C4-2B (cell line): ENCODE data around the gene UTP3.

ENCODE experiments used
- ZFX ChIP-seq: fragments of 450-650 bp; IDR thresholded peaks from 2 replicates; pipeline ENCODE4 v1.6.1; 2017
- TF ChIP-seq, protein P1 (sequence below): fragments of 450-650 bp; conservative IDR thresholded peaks from 2 replicates; pipeline ENCODE4 v1.5.1; 2017; ENCODE audit warnings: mild to moderate bottlenecking

DNA sequence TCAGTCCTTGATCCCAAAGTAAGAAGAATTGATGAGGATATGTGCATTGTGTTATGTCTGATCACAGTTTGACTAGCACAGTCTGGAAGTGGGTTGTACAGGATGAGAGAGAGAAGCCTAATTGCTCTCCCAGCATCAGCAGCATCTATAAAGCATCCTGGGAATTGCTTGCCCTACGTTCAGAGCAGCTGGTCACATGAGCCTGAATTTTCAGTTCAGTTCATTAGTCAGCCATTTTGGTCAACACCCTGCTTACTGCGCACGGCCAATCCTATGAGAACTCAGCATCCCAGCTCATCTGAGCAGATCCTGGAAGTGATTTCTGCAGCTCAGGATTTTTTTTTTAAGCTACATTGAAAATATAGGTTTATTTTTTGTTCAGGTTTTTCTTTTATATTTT is 33.4 kb downstream of the UTP3 start, which contains the start of gene RUFY3:
- TF ChIP-seq, protein P1, sequence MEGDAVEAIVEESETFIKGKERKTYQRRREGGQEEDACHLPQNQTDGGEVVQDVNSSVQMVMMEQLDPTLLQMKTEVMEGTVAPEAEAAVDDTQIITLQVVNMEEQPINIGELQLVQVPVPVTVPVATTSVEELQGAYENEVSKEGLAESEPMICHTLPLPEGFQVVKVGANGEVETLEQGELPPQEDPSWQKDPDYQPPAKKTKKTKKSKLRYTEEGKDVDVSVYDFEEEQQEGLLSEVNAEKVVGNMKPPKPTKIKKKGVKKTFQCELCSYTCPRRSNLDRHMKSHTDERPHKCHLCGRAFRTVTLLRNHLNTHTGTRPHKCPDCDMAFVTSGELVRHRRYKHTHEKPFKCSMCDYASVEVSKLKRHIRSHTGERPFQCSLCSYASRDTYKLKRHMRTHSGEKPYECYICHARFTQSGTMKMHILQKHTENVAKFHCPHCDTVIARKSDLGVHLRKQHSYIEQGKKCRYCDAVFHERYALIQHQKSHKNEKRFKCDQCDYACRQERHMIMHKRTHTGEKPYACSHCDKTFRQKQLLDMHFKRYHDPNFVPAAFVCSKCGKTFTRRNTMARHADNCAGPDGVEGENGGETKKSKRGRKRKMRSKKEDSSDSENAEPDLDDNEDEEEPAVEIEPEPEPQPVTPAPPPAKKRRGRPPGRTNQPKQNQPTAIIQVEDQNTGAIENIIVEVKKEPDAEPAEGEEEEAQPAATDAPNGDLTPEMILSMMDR: no peak
- TF ChIP-seq ZFX: no peak
